Mesenchymal stem cell (in vitro differentiated cells and primary cell): ENCODE data around the gene NIP7.

Source experiments
- DNase-seq: peaks from one replicate; pipeline ENCODE4 v3.0.0-alpha.2; 2013
- H2AFZ ChIP-seq: one replicate; pipeline ENCODE4 v1.6.1; 2013; ENCODE audit warnings: low read depth, mild to moderate bottlenecking, control low read depth, inconsistent platforms, low read length, moderate library complexity
- H2AK5ac ChIP-seq: 2 replicates; pipeline ENCODE4 v1.6.1; 2013; ENCODE audit warnings: low read length, moderate library complexity, mild to moderate bottlenecking, inconsistent platforms; ENCODE audit not compliant: severe bottlenecking
- H2BK120ac ChIP-seq: one replicate; pipeline ENCODE4 v1.6.1; 2013; ENCODE audit warnings: low read depth, mild to moderate bottlenecking, inconsistent platforms, low read length, moderate library complexity
- H2BK12ac ChIP-seq, 2 experiments: one replicate each; pipeline ENCODE4 v1.6.1; 2013; ENCODE audit warnings: inconsistent platforms in 2 of 2, low read length in 2 of 2, mild to moderate bottlenecking in 2 of 2, moderate library complexity in 2 of 2, control low read depth in 1 of 2
- H2BK15ac ChIP-seq: one replicate; pipeline ENCODE4 v1.6.1; 2013; ENCODE audit warnings: mild to moderate bottlenecking, low read depth, inconsistent platforms; ENCODE audit not compliant: poor library complexity, severe bottlenecking
- H2BK5ac ChIP-seq: 2 replicates; pipeline ENCODE4 v1.6.1; 2013; ENCODE audit warnings: low read depth, mild to moderate bottlenecking, low read length, control low read depth, inconsistent platforms; ENCODE audit not compliant: poor library complexity, severe bottlenecking
- H3K14ac ChIP-seq, 2 experiments: one replicate each; pipeline ENCODE4 v1.6.1; 2013; ENCODE audit warnings: inconsistent platforms in 2 of 2, low read length in 2 of 2, control low read depth in 1 of 2, mild to moderate bottlenecking in 1 of 2, moderate library complexity in 1 of 2
- H3K18ac ChIP-seq, 2 experiments: one replicate each; pipeline ENCODE4 v1.6.1; 2013; ENCODE audit warnings: inconsistent platforms in 2 of 2, low read length in 2 of 2, control low read depth in 1 of 2, low read depth in 1 of 2, mild to moderate bottlenecking in 1 of 2
- H3K23ac ChIP-seq, 2 experiments: one replicate each; pipeline ENCODE4 v1.6.1; 2013; ENCODE audit warnings: inconsistent platforms in 2 of 2, low read length in 2 of 2, mild to moderate bottlenecking in 2 of 2, moderate library complexity in 2 of 2, control low read depth in 1 of 2
- H3K27ac ChIP-seq: 2 replicates; pipeline ENCODE4 v1.5.1; 2013; ENCODE audit warnings: mild to moderate bottlenecking, moderate library complexity, low read length, control low read depth, inconsistent platforms; ENCODE audit not compliant: poor library complexity, severe bottlenecking
- H3K27me3 ChIP-seq, 2 experiments: 2 replicates each; pipeline versions ENCODE4 v1.6.1 to v1.7.0; 2013; ENCODE audit warnings: low read length in 2 of 2, mild to moderate bottlenecking in 2 of 2, moderate library complexity in 2 of 2, control low read depth in 1 of 2, inconsistent platforms in 1 of 2; ENCODE audit not compliant: control insufficient read depth in 1 of 2, insufficient read depth in 1 of 2
- H3K36me3 ChIP-seq, 2 experiments: 2 replicates each; pipeline versions ENCODE4 v1.6.1 to v1.7.0; 2013; ENCODE audit warnings: low read length in 2 of 2, control low read depth in 1 of 2, inconsistent platforms in 1 of 2, low read depth in 1 of 2, mild to moderate bottlenecking in 1 of 2; ENCODE audit not compliant: insufficient read depth in 2 of 2, control insufficient read depth in 1 of 2
- H3K4ac ChIP-seq, 2 experiments: one replicate each; pipeline ENCODE4 v1.6.1; 2013; ENCODE audit warnings: inconsistent platforms in 2 of 2, low read length in 2 of 2, mild to moderate bottlenecking in 2 of 2, moderate library complexity in 2 of 2, control low read depth in 1 of 2, low read depth in 1 of 2
- H3K4me1 ChIP-seq: 2 replicates; pipeline ENCODE4 v1.6.1; 2013; ENCODE audit warnings: low read depth, low read length, control low read depth; ENCODE audit not compliant: control insufficient read depth, insufficient read depth
- H3K4me2 ChIP-seq: 2 replicates; pipeline ENCODE4 v1.6.1; 2013; ENCODE audit warnings: low read length, mild to moderate bottlenecking, inconsistent platforms; ENCODE audit not compliant: poor library complexity, severe bottlenecking
- H3K4me3 ChIP-seq, 2 experiments: 2 replicates each; pipeline versions ENCODE4 v1.5.1 to v1.7.0; 2013; ENCODE audit warnings: low read length in 2 of 2, mild to moderate bottlenecking in 2 of 2, control low read depth in 1 of 2, low read depth in 1 of 2; ENCODE audit not compliant: insufficient read depth in 1 of 2
- H3K79me1 ChIP-seq: replicated peaks from 2 replicates; pipeline ENCODE4 v1.6.1; 2013; ENCODE audit warnings: mild to moderate bottlenecking, control low read depth, low read length, inconsistent platforms; ENCODE audit not compliant: poor library complexity, severe bottlenecking
- H3K9ac ChIP-seq: 2 replicates; pipeline ENCODE4 v1.7.0; 2013; ENCODE audit warnings: mild to moderate bottlenecking, low read length, moderate library complexity
- H3K9me3 ChIP-seq: 2 replicates; pipeline ENCODE4 v1.7.0; 2013; ENCODE audit warnings: mild to moderate bottlenecking, low read length; ENCODE audit not compliant: control insufficient read depth
- H4K8ac ChIP-seq: one replicate; pipeline ENCODE4 v1.6.1; 2013; ENCODE audit warnings: inconsistent platforms, mild to moderate bottlenecking, low read length, moderate library complexity
- H4K91ac ChIP-seq: one replicate; pipeline ENCODE4 v1.6.1; 2013; ENCODE audit warnings: mild to moderate bottlenecking, low read length, inconsistent platforms
- WGBS: methylation state at CpG from one replicate; pipeline ENCODE4 v1.1.7; 2013; ENCODE audit warnings: mixed read lengths; 5-methylcytosine and 5-hydroxymethylcytosine counted together

NIP7 gene

GRCh38 chr16:69313469-69313868, 26.1 kb upstream of the NIP7 start:
- Histone ChIP-seq H3K9ac (no peak overlapping the region), H3K36me3 (peaks cover 43 to 49% of the 10 kb centered on the region in 2 experiments), H3K4me1 (peaks cover 6% of the 10 kb centered on the region), H3K27ac (no peak overlapping the region), H3K4me3 (no peak overlapping the region), H4K8ac (no peak overlapping the region), H2BK12ac (no peak overlapping the region), H2AFZ (no peak overlapping the region), H3K9me3 (no peaks in the 10 kb centered on the region), H2BK5ac (no peak overlapping the region), H3K4ac (no peak overlapping the region), H3K4me2 (no peak overlapping the region), H3K79me1 (peaks cover 23% of the 10 kb centered on the region), H2BK120ac (no peak overlapping the region), H3K23ac (no peak overlapping the region), H4K91ac (no peak overlapping the region), H2BK15ac (no peak overlapping the region), H3K27me3 (no peaks in the 10 kb centered on the region), H3K18ac (no peak overlapping the region), H3K14ac (no peak overlapping the region), H2AK5ac (no peak overlapping the region)
- WGBS: 97% methylated on average over 5 of the region's 5 CpGs
- no peak for DNase-seq

GRCh38 chr16:69314534-69314933, 25.0 kb upstream of the NIP7 start:
- Histone ChIP-seq H3K4me3 (no peak overlapping the region), H3K4me1 (peaks cover 8% of the 10 kb centered on the region), H3K18ac (no peak overlapping the region), H2BK120ac (no peak overlapping the region), H3K4ac (no peak overlapping the region), H3K79me1 (peaks cover 31% of the 10 kb centered on the region), H3K27me3 (no peaks in the 10 kb centered on the region), H3K9me3 (no peaks in the 10 kb centered on the region), H3K23ac (no peak overlapping the region), H3K4me2 (no peak overlapping the region), H2BK5ac (no peak overlapping the region), H3K27ac (no peak overlapping the region), H2AFZ (no peak overlapping the region), H3K14ac (no peak overlapping the region), H2BK15ac (no peak overlapping the region), H4K91ac (peak overlapping the region; percentile 31), H3K9ac (no peak overlapping the region), H4K8ac (no peak overlapping the region), H2AK5ac (no peak overlapping the region), H2BK12ac (no peak overlapping the region), H3K36me3 (peaks cover 54 to 56% of the 10 kb centered on the region in 2 experiments)
- WGBS: 94% methylated on average over 11 of the region's 11 CpGs
- no peak for DNase-seq

GRCh38 chr16:69315486-69316311, 23.9 kb upstream of the NIP7 start:
- Histone ChIP-seq H3K4me1 (peaks cover 5% of the 10 kb centered on the region), H3K14ac (no peak overlapping the region), H3K79me1 (peaks cover 40% of the 10 kb centered on the region), H3K36me3 (peaks cover 65 to 68% of the 10 kb centered on the region in 2 experiments), H3K4ac (no peak overlapping the region), H3K27me3 (no peaks in the 10 kb centered on the region), H2BK5ac (no peak overlapping the region), H2BK120ac (no peak overlapping the region), H3K23ac (no peak overlapping the region), H2BK15ac (no peak overlapping the region), H2AK5ac (no peak overlapping the region), H3K18ac (no peak overlapping the region), H3K9me3 (no peaks in the 10 kb centered on the region), H3K27ac (no peak overlapping the region), H4K91ac (no peak overlapping the region), H3K9ac (no peak overlapping the region), H2BK12ac (no peak overlapping the region), H4K8ac (no peak overlapping the region), H3K4me3 (no peak overlapping the region), H2AFZ (no peak overlapping the region), H3K4me2 (no peak overlapping the region)
- WGBS: 93% methylated on average over 30 of the region's 30 CpGs
- no peak for DNase-seq

- H2BK15ac ChIP-seq: no peak overlapping the region
- H2AK5ac ChIP-seq: no peak overlapping the region
- no peak overlapping the region for H3K27ac ChIP-seq
- H3K9ac ChIP-seq: no peak overlapping the region
- no peak for DNase-seq
- H3K36me3 ChIP-seq: peaks cover 74 to 77% of the 10 kb centered on the region in 2 experiments
- peaks cover 45% of the 10 kb centered on the region for H3K79me1 ChIP-seq
- peaks cover 5% of the 10 kb centered on the region for H3K4me1 ChIP-seq
- no peak overlapping the region for H4K91ac ChIP-seq
- WGBS: 96% methylated on average over 15 of the region's 17 CpGs
- H2BK120ac ChIP-seq: no peak overlapping the region
- H3K23ac ChIP-seq: no peak overlapping the region
- H4K8ac ChIP-seq: no peak overlapping the region
- no peak overlapping the region for H3K4ac ChIP-seq
- H3K4me3 ChIP-seq: no peak overlapping the region
- H3K14ac ChIP-seq: no peak overlapping the region
- H3K4me2 ChIP-seq: no peak overlapping the region
- H3K18ac ChIP-seq: no peak overlapping the region
- H2AFZ ChIP-seq: no peak overlapping the region
- no peaks in the 10 kb centered on the region for H3K9me3 ChIP-seq
- no peak overlapping the region for H2BK12ac ChIP-seq
- no peak overlapping the region for H2BK5ac ChIP-seq
- no peaks in the 10 kb centered on the region for H3K27me3 ChIP-seq
These were observed 23.0 kb upstream of the NIP7 start for GRCh38 chr16:69316595-69317034.
